HL-60 (cell line): ENCODE results near the gene ADAMTSL3.

Experiments used
- DNase-seq, 2 experiments: peaks; one replicate each; pipeline ENCODE4 v3.0.0-alpha.2; 2010 to 2020; ENCODE audit warnings: low read depth in 1 of 2, low spot score in 1 of 2
- H3K27ac ChIP-seq: fragments of 250-450 bp; sonication (Bioruptor Pico); replicated peaks from 2 replicates; pipeline ENCODE4 v1.5.1; 2020; ENCODE audit warnings: mild to moderate bottlenecking, moderate library complexity
- H3K27me3 ChIP-seq: fragments of 250-450 bp; sonication (Bioruptor Pico); 2 replicates; pipeline ENCODE4 v1.5.1; 2021; ENCODE audit warnings: mild to moderate bottlenecking, moderate library complexity; ENCODE audit not compliant: insufficient read depth, poor library complexity, severe bottlenecking
- H3K4me3 ChIP-seq: replicated peaks from 2 replicates; pipeline ENCODE4 v1.5.1; 2011; ENCODE audit warnings: mild to moderate bottlenecking, control low read depth, low read length; ENCODE audit not compliant: insufficient read depth
- CTCF ChIP-seq: IDR thresholded peaks from one replicate; pipeline ENCODE4 v1.5.1; 2011; ENCODE audit warnings: low read length, control low read depth, inconsistent platforms; ENCODE audit not compliant: insufficient read depth
- GABPA ChIP-seq: IDR thresholded peaks from 2 replicates; pipeline ENCODE4 v1.6.1; 2012; ENCODE audit warnings: low read depth
- POLR2AphosphoS5 ChIP-seq: IDR thresholded peaks from 2 replicates; pipeline ENCODE4 v1.6.1; 2012; ENCODE audit warnings: low read depth
- REST ChIP-seq: IDR thresholded peaks from 2 replicates; pipeline ENCODE4 v1.6.1; 2012; ENCODE audit warnings: low read depth; ENCODE audit not compliant: insufficient replicate concordance
- SPI1 ChIP-seq: IDR thresholded peaks from 2 replicates; pipeline ENCODE4 v1.6.1; 2012; ENCODE audit warnings: low read depth, mild to moderate bottlenecking, borderline replicate concordance

Gene ADAMTSL3

GRCh38 chr15:83854321-83854720 lies 200.4 kb downstream of the ADAMTSL3 start:
- H3K4me3 ChIP-seq = no peak overlapping the region

GRCh38 chr15:83854950-83855707 lies 201.2 kb downstream of the ADAMTSL3 start:
- H3K4me3 ChIP-seq = no peak overlapping the region
- DNase-seq = no peak
- H3K27me3 ChIP-seq = no peaks in the 10 kb centered on the region
- H3K27ac ChIP-seq = no peak overlapping the region
- TF ChIP-seq CTCF = no peak
- TF ChIP-seq GABPA = no peak
- no peak for TF ChIP-seq POLR2AphosphoS5
- TF ChIP-seq SPI1 = no peak
- TF ChIP-seq REST = no peak

More at GRCh38 chr15:83854321-83854720, 200.4 kb downstream of the ADAMTSL3 start:
- Histone ChIP-seq H3K27ac (no peak overlapping the region), H3K27me3 (no peaks in the 10 kb centered on the region)
- no peak for TF ChIP-seq SPI1
- TF ChIP-seq REST = no peak
- TF ChIP-seq GABPA = no peak
- TF ChIP-seq CTCF = no peak
- TF ChIP-seq POLR2AphosphoS5 = no peak
- DNase-seq = no peak

- TF ChIP-seq REST = no peak
- TF ChIP-seq POLR2AphosphoS5 = no peak
- no peak for TF ChIP-seq GABPA
- TF ChIP-seq CTCF = no peak
- TF ChIP-seq SPI1 = no peak
- no peak for DNase-seq
- H3K27me3 ChIP-seq = no peaks in the 10 kb centered on the region
- H3K27ac ChIP-seq = no peak overlapping the region
- no peak overlapping the region for H3K4me3 ChIP-seq
These were observed 202.0 kb downstream of the ADAMTSL3 start for GRCh38 chr15:83855956-83856355.
